Small intestine (tissue), 7 donors: Measurements from ENCODE around the gene UBE2K. TPM values are rescaled to one million over a fixed set of nuclear protein-coding genes. Genes with fewer than 3 reads are reported as not detected.
"Not testable (repeated sequence)": the region's sequence is repeated elsewhere in the genome, so short reads cannot be mapped to it uniquely, and the experiment has no call there.

ENCODE experiments used
- DNase-seq, 2 donors: peaks; one replicate each; pipeline versions ENCODE4 v3.0.0 to v3.0.0-alpha.2; 2013
- FAIRE-seq: peaks from 2 replicates; lab custom pipeline; 2012; peaks lifted over from hg19 to GRCh38; lab: Jason Lieb, UNC
- H3K27ac ChIP-seq, 3 donors: one replicate each; pipeline ENCODE4 v1.5.1; 2013; ENCODE audit warnings: low read length in 2 of 3, mild to moderate bottlenecking in 2 of 3, control low read depth in 1 of 3, inconsistent platforms in 1 of 3, low read depth in 1 of 3, moderate library complexity in 1 of 3
- H3K27me3 ChIP-seq, 3 donors: one replicate each; pipeline ENCODE4 v1.6.1; 2013; ENCODE audit warnings: low read length in 3 of 3, inconsistent platforms in 1 of 3; ENCODE audit not compliant: control insufficient read depth in 3 of 3, insufficient read depth in 3 of 3
- H3K36me3 ChIP-seq, 3 donors: one replicate each; pipeline ENCODE4 v1.6.1; 2013; ENCODE audit warnings: low read length in 3 of 3, inconsistent platforms in 1 of 3, low read depth in 1 of 3, mild to moderate bottlenecking in 1 of 3, moderate library complexity in 1 of 3; ENCODE audit not compliant: control insufficient read depth in 3 of 3, insufficient read depth in 2 of 3
- H3K4me1 ChIP-seq, 3 donors: one replicate each; pipeline ENCODE4 v1.6.1; 2013; ENCODE audit warnings: low read length in 2 of 3, inconsistent platforms in 1 of 3, low read depth in 1 of 3, mild to moderate bottlenecking in 1 of 3, moderate library complexity in 1 of 3; ENCODE audit not compliant: control insufficient read depth in 3 of 3, insufficient read depth in 2 of 3
- H3K4me3 ChIP-seq, 3 donors: one replicate each; pipeline ENCODE4 v1.5.1; 2013; ENCODE audit warnings: low read length in 3 of 3, control low read depth in 1 of 3, inconsistent platforms in 1 of 3, low read depth in 1 of 3, mild to moderate bottlenecking in 1 of 3, moderate library complexity in 1 of 3
- H3K9me3 ChIP-seq, 2 donors: one replicate each; pipeline ENCODE4 v1.6.1; 2013; ENCODE audit warnings: low read depth in 1 of 2, low read length in 1 of 2; ENCODE audit not compliant: control insufficient read depth in 2 of 2, insufficient read depth in 1 of 2
- WGBS, 3 donors: extraction: QIAGEN DNeasy Blood & Tissue Kit; methylation state at CpG; one replicate each; pipeline ENCODE4 v1.1.7; 2013; 5-methylcytosine and 5-hydroxymethylcytosine counted together
- polyA plus RNA-seq, 4 donors: library from polyadenylated mRNA; stranded (reverse) in 3 of 4; unstranded in 1 of 4; fragments of 200-250 nt in 3 of 4; fragments of 120-200 nt in 1 of 4; gene quantifications; one replicate each; pipeline versions ENCODE4 v1.2.1 to v1.2.3, GENCODE V29; 2013
- donor health status: healthy with polysubstance abuse.
- donor health status: control.
- donor health status: control.
- donor health status: Bipolar disorder and iron deficiency.
- donor health status: healthy.

The UBE2K gene
- polyA plus RNA-seq, 4 donors, result 33.5 to 53.0 (median 35.6) TPM

DNA sequence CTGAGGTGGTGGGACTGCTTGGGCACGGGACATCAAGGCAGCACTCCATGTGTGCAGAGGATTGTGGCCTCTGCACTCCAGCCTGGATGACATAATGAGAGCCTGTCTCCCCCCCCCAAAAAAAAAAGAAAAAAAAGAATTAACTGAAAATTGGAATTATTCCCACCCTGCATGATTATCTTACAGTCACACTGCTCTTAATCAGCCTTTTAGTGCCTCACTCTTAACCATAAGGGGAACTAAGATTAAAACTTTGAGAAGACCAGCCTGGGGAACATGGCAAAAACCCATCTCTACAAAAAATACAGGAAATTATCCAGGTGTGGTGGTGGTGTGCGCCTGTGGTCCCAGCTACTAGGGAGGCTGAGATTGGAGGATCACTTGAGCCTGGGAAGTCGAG is 94.6 kb downstream of the UBE2K start:
- no peaks in the 10 kb centered on the region for H3K27me3 ChIP-seq
- FAIRE-seq, result no peak

DNA sequence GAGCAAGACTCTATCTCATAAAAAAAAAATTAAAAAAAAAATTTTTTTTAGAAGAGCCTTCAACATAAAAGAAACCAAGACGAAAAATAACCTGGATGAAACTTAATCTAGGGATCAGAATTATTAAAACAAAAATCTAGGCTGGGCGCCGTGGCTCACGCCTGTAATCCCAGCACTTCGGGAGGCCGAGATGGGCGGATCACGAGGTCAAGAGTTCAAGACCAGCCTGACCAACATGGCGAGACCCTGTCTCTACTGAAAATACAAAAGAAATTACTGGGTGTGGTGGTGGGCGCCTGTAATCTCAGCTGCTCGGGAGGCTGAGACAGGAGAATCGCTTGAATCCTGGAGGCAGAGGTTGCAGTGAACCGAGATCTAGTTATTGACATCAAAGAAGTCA is 95.0 kb downstream of the UBE2K start:
- not testable (repeated sequence) for DNase-seq

More for the DNA sequence above, 94.6 kb downstream of the UBE2K start:
- Histone ChIP-seq H3K4me1 (no peaks in the 10 kb centered on the region), H3K4me3 (no peak overlapping the region), H3K27ac (no peak overlapping the region), H3K36me3 (no peaks in the 10 kb centered on the region), H3K9me3 (no peaks in the 10 kb centered on the region)
- 84 to 94% (median 91%) methylated on average over 3 of the region's 3 CpGs for WGBS, 3 donors
- DNase-seq, result no peak

DNA sequence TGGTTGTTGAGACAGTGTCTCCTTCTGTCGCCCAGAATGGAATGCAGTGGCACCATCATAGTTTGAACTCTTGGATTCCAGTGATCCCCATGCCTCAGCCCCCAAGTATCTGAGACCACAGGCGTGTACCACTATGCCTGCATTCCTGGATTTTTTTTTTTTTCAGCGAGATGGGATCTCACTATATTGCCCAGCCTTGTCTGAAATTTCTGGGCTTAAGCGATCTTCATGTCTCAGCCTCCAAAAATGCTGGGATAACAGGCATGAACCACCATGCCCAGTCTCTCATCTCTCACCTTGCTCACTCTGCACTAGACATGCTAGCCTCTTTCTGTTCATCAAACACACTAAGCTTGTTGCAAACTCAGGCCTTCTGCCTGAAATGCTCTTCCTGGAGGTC is 104.1 kb downstream of the UBE2K start:
- no peaks in the 10 kb centered on the region for H3K36me3 ChIP-seq
- no peak for FAIRE-seq
- no peak overlapping the region for H3K27ac ChIP-seq
- no peaks in the 10 kb centered on the region for H3K9me3 ChIP-seq
- no peaks in the 10 kb centered on the region for H3K4me1 ChIP-seq
- DNase-seq, result no peak
- 83 to 93% (median 84%) methylated on average over 4 of the region's 4 CpGs for WGBS, 3 donors
- H3K27me3 ChIP-seq, result no peaks in the 10 kb centered on the region
- H3K4me3 ChIP-seq, result no peak overlapping the region

More for the DNA sequence above, 95.0 kb downstream of the UBE2K start:
- not testable (repeated sequence) for H3K36me3 ChIP-seq, H3K4me3 ChIP-seq, H3K27me3 ChIP-seq, H3K4me1 ChIP-seq, FAIRE-seq, H3K27ac ChIP-seq, H3K9me3 ChIP-seq
- 92 to 95% (median 94%) methylated on average over 13 of the region's 13 CpGs for WGBS, 3 donors

DNA sequence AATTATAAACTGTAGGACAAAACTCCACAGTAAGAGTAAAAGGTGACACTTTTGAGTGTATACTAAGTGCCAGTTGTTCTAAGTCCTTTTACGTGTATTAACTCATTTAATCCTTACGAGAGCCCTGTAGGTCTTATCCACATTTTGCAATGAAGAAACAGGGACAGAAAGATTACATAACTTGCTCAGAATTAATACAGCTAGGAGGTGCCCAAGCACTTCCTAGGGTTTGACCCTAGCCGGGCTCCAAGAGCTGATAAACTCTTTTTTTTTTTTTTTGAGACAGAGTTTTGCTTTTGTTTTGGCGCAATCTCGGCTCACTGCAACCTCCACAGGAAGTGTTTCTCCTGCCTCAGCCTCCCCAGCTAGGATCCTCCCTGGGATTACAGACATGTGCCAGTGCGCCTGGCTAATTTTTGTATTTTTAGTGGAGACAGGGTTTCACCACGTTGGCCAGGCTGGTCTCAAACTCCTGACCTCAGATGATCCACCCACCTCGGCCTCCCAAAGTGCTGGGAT is 110.4 kb downstream of the UBE2K start:
- no peak overlapping the region for H3K4me3 ChIP-seq
- H3K9me3 ChIP-seq, result peaks cover 0 to 3% of the 10 kb centered on the region in 2 donors
- FAIRE-seq, result no peak
- 55 to 67% (median 61%) methylated on average over 8 of the region's 8 CpGs for WGBS, 3 donors
- DNase-seq, result no peak
- H3K27me3 ChIP-seq, result no peaks in the 10 kb centered on the region
- no peak overlapping the region for H3K27ac ChIP-seq
- H3K36me3 ChIP-seq, result no peaks in the 10 kb centered on the region
- no peaks in the 10 kb centered on the region for H3K4me1 ChIP-seq

DNA sequence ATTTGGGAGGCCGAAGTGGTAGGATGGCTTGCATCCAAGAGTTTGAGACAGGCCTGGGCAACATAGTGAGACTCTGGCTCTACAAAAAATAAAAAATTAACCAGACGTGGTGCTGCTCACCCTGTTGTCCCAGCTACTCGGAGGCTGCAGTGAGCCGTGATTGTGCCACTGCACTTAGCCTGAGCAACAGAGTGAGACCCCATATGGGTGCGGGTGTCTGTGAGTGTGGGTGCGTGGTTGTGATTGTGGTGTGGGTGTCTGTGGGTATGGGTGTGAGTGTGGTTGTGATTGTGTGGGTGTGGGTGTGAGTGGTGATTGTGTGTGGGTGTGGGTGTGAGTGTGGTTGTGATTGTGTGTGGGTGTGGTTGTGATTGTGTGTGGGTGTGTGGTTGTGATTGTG is 114.6 kb downstream of the UBE2K start:
- H3K9me3 ChIP-seq, result peaks cover 0 to 3% of the 10 kb centered on the region in 2 donors
- H3K36me3 ChIP-seq, result no peaks in the 10 kb centered on the region
- H3K27ac ChIP-seq, result no peak overlapping the region
- no peaks in the 10 kb centered on the region for H3K4me1 ChIP-seq
- FAIRE-seq (no peak), DNase-seq (no peak)
- no peak overlapping the region for H3K4me3 ChIP-seq
- no peaks in the 10 kb centered on the region for H3K27me3 ChIP-seq
- WGBS, 3 donors, result 47 to 65% (median 65%) methylated on average over 6 of the region's 6 CpGs

DNA sequence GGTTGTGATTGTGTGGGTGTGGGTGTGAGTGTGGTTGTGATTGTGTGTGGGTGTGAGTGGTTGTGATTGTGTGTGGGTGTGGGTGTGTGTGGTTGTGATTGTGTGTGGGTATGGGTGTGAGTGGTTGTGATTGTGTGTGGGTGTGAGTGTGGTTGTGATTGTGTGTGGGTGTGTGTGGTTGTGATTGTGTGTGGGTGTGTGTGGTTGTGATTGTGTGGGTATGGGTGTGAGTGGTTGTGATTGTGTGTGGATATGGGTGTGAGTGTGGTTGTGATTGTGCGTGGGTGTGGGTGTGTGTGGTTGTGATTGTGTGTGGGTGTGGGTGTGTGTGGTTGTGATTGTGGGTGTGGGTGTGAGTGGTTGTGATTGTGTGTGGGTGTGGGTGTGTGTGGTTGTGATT is 115.1 kb downstream of the UBE2K start:
- WGBS, 3 donors, result 0% methylated on average over 1 of the region's 1 CpG; no CpG with 5 or more reads in 2 of the 3 donors
- not testable (repeated sequence) for H3K9me3 ChIP-seq

DNA sequence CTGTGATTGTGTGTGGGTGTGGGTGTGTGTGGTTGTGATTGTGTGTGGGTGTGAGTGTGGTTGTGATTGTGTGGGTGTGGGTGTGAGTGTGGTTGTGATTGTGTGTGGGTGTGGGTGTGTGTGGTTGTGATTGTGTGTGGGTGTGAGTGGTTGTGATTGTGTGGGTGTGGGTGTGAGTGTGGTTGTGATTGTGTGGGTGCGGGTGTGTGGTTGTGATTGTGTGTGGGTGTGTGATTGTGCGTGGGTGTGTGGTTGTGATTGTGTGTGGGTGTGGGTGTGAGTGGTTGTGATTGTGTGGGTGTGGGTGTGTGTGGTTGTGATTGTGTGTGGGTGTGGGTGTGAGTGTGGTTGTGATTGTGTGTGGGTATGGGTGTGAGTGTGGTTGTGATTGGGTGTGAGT is 115.8 kb downstream of the UBE2K start:
- H3K27ac ChIP-seq, H3K4me1 ChIP-seq, H3K4me3 ChIP-seq, H3K9me3 ChIP-seq, FAIRE-seq, H3K36me3 ChIP-seq, DNase-seq, H3K27me3 ChIP-seq: not testable (repeated sequence)
- 7 to 46% (median 29%) methylated on average over 2 of the region's 2 CpGs for WGBS, 3 donors

More for the DNA sequence above, 115.1 kb downstream of the UBE2K start:
- DNase-seq, H3K36me3 ChIP-seq, FAIRE-seq, H3K4me1 ChIP-seq, H3K27ac ChIP-seq, H3K27me3 ChIP-seq, H3K4me3 ChIP-seq: not testable (repeated sequence)

DNA sequence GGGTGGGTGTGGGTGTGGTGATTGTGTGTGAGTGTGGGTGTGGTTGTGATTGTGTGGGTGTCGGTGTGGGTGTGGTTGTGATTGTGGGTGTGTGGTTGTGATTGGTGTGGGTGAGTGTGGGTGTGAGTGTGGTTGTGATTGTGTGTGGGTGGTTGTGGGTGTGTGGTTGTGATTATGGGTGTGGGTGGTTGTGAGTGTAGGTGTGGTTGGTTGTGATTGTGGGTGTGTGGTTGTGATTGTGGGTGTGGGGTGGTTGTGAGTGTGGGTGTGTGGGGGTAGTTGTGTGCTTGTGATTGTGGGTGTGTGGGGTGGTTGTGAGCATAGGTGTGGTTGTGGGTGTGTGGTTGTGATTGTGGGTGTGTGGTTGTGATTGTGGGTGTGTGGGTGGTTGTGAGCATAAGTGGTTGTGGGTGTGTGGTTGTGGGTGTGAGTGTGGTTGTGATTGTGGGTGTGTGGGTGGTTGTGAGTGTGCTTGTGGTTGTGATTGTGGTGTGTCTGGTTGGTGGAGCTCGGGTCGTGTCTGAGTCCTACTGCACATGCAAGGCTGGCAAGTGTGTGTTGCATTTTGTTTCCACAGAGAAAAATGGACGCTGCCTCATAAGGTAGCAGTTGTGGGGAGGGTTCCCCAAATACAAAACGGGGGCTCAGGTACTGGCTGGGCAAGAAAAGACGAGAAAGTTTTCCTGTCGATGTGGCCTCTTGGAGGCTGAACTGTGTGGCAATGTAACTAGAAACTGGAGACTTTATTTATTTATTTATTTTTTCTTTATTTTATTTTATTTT is 116.7 kb downstream of the UBE2K start:
- H3K4me1 ChIP-seq, result no peaks in the 10 kb centered on the region
- H3K27ac ChIP-seq, result no peak overlapping the region
- no peaks in the 10 kb centered on the region for H3K9me3 ChIP-seq
- no peak for FAIRE-seq
- DNase-seq, result peak in 1 of 2 donors; percentile 9
- WGBS, 3 donors, result 74 to 83% (median 80%) methylated on average over 7 of the region's 7 CpGs
- no peaks in the 10 kb centered on the region for H3K27me3 ChIP-seq
- H3K4me3 ChIP-seq, result no peak overlapping the region
- H3K36me3 ChIP-seq, result no peaks in the 10 kb centered on the region
